Measurements from ENCODE around the gene SLC10A7.

GRCh38 chr4:146273204-146273901, 248.4 kb downstream of the SLC10A7 start:
- TF ChIP-seq CTCF (optimal IDR thresholded peaks at IDR 0.05 in 1 of 3, IDR thresholded peaks at IDR 0.05 in 1 of 3, conservative IDR thresholded peaks at IDR 0.05 in 1 of 3; ENCODE audit: extremely low read depth in 1 of 3, insufficient read depth in 2 of 3, low read length in 3 of 3) (no peak), EZH2 (IDR thresholded peaks at IDR 0.05; ENCODE audit: low read length) (no peak)

All from keratinocyte (primary cell).